Measurements from ENCODE around the gene CCDC144A.
"Not testable (repeated sequence)": the region's sequence is repeated elsewhere in the genome, so short reads cannot be mapped to it uniquely, and the experiment has no call there.

The CCDC144A gene

GRCh38 chr17:16758177-16758576 is 68.1 kb downstream of the CCDC144A start:
- DNase-seq = not testable (repeated sequence)

DNA sequence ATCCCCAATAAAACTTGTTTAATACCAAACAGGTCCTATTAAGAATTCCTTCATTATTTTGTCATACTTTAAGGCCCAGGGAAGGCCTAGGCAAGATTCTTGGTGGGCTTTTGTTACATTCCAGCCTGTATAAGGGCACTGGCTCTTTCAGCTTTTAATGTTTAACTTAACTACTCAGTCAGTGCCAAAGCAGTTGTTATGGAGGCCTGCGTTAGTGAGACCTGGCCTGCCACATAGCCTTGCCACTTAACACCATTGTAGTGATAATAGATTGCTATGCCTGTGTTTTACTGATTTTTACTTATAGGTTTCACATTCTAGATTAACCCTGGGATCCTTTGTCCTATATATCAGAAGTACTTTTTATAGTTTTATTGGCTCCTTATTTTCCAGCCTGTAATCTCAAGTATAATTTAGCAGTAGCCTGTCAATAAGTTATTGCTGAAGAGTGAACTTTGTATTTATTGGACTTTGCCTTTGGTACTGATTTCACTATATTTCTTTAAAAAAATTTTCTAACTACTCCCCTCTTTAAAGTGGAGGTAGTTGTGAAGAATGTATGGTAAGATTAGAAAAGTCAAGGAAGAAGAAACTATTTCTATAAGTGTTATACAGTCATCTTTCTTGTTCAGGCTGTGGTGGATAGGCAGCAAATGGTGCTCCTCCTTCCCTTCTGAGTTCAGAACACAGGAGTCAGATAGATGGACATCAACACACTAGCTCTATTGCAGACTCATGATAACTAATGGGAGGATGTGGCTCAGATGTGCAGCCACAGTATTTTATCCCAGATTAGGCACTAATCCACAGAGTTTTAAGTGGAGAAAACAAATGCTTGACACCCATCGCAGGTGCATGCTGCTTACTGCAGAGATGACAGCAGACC is 78.5 kb downstream of the CCDC144A start:
- DNase-seq = not testable (repeated sequence)

GRCh38 chr17:16772394-16773145 is 82.5 kb downstream of the CCDC144A start:
- not testable (repeated sequence) for DNase-seq

DNA sequence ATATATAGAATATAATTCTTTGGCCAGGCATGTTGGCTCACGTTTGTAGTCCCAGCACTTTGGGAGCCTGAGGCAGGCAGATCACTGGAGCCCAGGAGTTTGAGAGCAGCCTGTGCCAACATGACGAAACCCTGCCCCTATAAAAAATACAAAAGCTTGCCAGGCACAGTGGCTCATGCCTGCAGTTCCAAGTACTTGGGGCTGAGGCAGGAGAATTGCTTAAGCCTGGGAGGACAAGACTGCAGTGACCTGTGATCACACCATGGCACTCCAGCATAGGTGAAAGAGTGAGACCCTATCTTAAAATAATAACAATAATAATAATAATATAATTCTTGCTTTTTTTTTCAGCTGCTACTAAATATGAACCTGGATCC is 83.1 kb downstream of the CCDC144A start:
- not testable (repeated sequence) for DNase-seq

DNA sequence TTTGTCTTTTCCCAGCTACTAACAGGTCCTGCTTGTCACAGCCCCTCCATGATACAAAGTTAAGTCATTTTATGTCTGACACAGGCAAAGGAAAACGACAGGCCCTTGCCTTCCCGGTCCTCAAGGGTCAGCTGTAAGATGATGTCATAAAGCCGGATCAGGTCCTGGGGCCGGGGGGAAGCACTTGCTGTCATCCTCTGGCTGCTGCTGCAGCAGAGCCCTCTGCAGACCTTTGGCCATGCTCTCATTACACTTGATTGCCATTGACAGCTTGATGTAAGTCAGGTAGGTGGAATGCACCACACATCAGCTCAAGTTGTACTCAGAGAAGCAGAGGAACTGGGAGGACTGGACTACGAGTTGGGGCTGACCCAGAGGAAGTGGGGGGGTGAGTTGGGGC is 97.8 kb downstream of the CCDC144A start:
- DNase-seq = not testable (repeated sequence)

DNA sequence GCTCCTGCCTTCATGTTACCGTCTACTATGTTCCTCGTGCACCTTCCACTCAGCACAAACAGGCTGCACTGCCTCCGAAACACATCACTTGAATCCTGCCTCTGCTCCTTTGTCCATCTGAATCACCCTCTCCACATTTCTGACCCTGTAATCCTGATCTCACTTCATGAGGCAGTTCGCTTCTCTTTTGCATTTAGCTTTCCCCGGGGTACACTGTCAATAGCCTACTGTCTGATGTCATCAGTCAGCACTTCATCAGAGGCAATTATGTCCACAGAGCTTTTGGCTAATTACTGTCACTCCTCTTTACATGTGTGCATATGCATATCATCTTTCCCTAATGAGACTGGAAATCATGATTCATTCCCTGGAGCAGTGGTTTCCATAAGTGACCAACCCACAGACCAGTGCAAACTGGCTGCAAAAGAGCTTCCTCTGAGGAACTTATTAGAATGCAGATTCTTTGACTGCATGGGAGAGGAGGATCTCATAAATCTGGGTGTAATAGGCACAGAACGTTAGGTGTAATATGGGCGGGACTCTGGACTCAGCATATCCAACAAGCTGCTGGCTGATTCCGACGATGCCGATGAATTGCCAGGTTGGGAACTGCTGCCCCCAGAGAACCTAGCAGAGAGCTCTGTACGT is 99.0 kb downstream of the CCDC144A start:
- DNase-seq = not testable (repeated sequence)

DNA sequence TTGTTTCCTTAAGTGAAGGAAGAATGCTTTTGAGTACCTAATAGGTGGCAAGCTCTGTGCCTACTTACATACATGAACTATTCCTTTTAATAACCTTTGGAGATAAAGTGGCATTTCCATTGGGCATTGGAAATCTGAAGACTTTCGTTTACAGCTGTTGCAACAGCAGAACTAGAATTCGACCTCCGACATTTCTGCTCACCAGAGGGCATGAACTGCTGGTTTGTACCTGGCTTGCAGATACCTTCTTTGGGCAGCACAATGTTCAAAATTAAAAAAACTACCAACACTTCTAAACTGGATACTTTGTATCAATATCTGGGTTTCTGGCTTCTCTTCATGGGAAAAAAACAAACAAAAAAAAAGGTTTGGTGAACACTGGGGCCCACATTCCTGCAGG is 99.6 kb downstream of the CCDC144A start:
- DNase-seq = not testable (repeated sequence)

- not testable (repeated sequence) for DNase-seq
These were observed 100.4 kb downstream of the CCDC144A start for GRCh38 chr17:16790313-16790871.

DNA sequence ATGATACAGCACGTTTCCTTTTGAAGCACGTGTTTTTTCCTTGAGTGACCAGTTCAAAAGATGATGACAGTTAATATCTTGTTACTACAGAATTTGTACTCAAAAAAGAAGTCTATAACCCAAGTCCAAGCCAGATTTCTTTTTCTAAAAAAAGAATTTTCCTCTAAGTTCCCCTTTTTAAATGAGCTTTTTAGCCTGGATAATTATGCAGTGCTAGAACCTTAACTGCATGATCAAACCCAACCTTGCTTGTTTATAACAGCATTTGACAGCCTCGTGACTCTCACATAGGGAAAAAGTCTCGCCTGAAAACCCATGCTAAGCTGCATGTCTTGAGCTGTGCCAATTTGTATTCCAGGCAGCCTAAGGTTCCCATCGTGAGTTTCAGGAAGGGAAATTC is 104.2 kb downstream of the CCDC144A start:
- DNase-seq = not testable (repeated sequence)

- DNase-seq = not testable (repeated sequence)
These were observed 105.9 kb downstream of the CCDC144A start for GRCh38 chr17:16795894-16796293.

- DNase-seq = not testable (repeated sequence)
These were observed 114.8 kb downstream of the CCDC144A start for GRCh38 chr17:16804851-16805250.

- DNase-seq = not testable (repeated sequence)
These were observed 116.6 kb downstream of the CCDC144A start for GRCh38 chr17:16806599-16806998.

GRCh38 chr17:16807620-16808019 is 117.6 kb downstream of the CCDC144A start:
- not testable (repeated sequence) for DNase-seq

GRCh38 chr17:16810236-16810635 is 120.2 kb downstream of the CCDC144A start:
- not testable (repeated sequence) for DNase-seq

GRCh38 chr17:16812126-16812525 is 122.1 kb downstream of the CCDC144A start:
- not testable (repeated sequence) for DNase-seq

DNA sequence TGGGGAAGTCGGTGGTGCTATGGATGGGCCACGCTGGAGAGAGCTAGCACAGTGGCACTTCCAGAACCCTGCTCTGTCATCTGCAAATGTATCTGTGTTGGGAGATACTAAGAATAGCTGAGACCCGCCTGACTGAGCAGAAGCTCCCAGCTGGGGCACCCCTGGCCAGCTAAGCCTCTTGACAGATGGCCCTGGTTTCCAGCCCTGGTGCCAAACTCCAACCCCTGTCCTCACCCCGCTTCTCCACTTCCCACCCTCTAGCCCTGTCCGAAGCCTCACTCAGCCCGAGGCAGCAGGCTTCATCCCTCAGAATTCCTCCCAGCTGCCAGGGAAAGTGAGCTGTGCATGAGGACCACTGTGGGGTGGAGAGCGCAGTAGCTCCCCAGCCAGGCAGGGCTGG is 124.4 kb downstream of the CCDC144A start:
- DNase-seq = no peak

- no peak for DNase-seq
These were observed 127.2 kb downstream of the CCDC144A start for GRCh38 chr17:16817201-16817600.

DNA sequence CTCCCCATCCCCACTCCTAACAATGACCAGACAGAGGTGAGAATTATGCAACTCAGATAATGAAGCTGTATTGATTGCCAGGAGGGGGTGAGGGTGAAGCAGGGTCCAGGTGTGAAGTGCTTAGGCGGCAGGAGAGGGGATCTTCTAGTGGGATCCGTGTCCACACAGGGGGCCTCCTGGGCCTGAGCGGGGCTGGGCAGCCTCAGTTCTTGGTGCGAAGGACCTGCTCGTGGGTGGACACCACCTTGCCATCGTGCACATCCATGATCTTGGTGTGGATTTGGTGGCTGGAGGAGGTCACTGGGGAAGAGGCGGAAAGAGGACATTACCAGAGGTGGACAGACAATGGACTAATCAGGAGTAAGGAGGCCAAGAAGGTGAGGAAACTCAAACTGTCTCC is 127.9 kb downstream of the CCDC144A start:
- not testable (repeated sequence) for DNase-seq

- no peak for DNase-seq
These were observed 128.3 kb downstream of the CCDC144A start for GRCh38 chr17:16818340-16818739.

DNA sequence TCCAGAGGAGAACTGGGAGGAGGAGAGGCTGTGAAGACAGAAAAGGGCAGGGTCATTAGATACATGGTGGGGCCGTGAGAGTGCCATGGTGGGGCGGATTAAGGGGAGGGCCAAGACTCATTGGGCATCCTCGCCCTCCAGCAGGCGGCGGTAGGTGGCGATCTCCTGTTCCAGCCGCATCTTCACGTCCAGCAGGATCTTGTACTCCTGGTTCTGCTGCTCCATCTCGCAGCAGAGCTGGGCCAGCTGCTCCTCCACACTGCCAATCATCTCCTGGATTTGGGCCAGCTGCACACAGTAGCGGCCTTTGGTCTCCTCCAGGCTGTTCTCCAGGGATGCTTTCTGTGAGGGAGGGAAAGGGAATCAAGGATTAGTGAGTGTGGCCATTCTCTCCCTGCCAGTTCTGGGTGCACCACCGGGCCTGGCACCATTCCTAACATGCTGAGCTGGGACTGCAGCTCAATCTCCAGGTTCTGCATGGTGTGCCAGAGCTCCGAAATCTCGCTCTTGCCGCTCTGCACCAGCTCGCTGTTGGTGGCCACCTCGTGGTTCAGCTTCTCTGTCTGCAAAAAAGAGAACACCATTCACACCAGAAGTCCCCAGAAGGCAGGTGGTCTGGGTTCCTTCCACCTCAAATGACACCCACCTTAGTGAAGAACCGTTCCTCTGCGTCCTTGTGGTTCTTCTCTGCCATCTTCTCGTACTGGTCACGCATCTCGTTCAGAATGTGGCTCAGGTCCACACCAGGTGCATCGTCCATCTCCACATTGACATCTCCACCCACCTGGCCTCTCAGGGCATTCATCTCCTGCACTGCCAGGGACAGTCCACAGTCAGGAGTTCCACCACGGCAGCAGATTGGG is 129.0 kb downstream of the CCDC144A start:
- no peak for DNase-seq

DNA sequence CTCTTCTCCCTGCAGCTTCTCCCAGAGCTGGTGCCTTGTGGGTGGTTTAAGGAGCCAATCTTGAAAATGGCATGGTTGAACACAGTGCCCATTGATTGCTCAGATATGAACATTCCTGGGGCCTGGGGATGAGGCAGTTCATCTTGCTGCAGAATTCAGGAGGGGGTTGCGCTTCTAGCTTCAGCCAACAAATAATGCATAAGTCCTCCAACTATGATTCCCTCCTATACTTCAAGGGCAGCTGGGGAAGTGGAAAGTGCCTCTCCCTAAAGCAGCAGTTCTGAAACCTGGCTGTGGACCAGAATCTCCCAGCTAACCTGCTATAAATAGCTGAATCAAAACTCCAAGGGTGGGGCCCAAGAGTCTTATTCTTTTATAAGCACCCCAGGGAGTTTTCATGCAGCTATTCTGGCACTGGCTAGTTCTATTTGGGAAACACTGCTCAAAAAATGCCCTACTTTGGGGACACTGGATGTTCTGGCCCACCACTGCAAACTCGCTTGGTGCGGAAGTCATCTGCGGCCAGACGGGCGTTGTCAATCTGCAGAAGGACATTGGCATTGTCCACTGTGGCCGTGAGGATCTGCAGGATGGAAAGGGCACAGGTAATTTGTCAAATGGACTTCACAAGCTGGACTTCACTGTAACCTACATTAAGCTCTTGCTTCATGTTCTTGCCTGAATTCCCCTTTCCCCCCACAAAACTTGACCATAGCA is 130.3 kb downstream of the CCDC144A start:
- DNase-seq = no peak
